Kidney (tissue), 14 donors: ENCODE measurements around the gene F2RL3. TPM values are rescaled to one million over a fixed set of nuclear protein-coding genes. Genes with fewer than 3 reads are reported as not detected.

ENCODE experiments used
- DNase-seq, 5 donors: peaks; one replicate each; pipeline ENCODE4 v3.0.0-alpha.2; 2013 to 2020
- FAIRE-seq: peaks from 2 replicates; lab custom pipeline; 2012; peaks lifted over from hg19 to GRCh38; lab: Jason Lieb, UNC
- H3K27ac ChIP-seq, 2 donors: one replicate each; pipeline ENCODE4 v1.7.0; 2013; ENCODE audit warnings: low read depth in 2 of 2, low read length in 2 of 2, inconsistent platforms in 1 of 2
- H3K27me3 ChIP-seq: one replicate; pipeline ENCODE4 v1.7.1; 2013; ENCODE audit warnings: low read length, inconsistent platforms; ENCODE audit not compliant: control insufficient read depth, insufficient read depth
- H3K36me3 ChIP-seq, 3 donors: one replicate each; pipeline versions ENCODE4 v1.7.0 to v1.7.1; 2013; ENCODE audit warnings: low read length in 3 of 3, control low read depth in 1 of 3, inconsistent platforms in 1 of 3; ENCODE audit not compliant: insufficient read depth in 3 of 3, control insufficient read depth in 2 of 3
- H3K4me1 ChIP-seq, 3 donors: one replicate each; pipeline versions ENCODE4 v1.7.0 to v1.7.1; 2013; ENCODE audit warnings: low read length in 3 of 3, inconsistent platforms in 1 of 3, low read depth in 1 of 3; ENCODE audit not compliant: control insufficient read depth in 2 of 3, insufficient read depth in 2 of 3
- H3K4me3 ChIP-seq, 3 donors: one replicate each; pipeline versions ENCODE4 v1.7.0 to v1.8.1; 2013; ENCODE audit warnings: low read length in 3 of 3, control low read depth in 1 of 3, inconsistent platforms in 1 of 3
- H3K9ac ChIP-seq, 3 donors: one replicate each; pipeline versions ENCODE4 v1.7.0 to v1.7.1; 2013; ENCODE audit warnings: low read length in 3 of 3, control low read depth in 1 of 3, inconsistent platforms in 1 of 3
- H3K9me3 ChIP-seq, 3 donors: one replicate each; pipeline versions ENCODE4 v1.7.0 to v1.7.1; 2013; ENCODE audit warnings: low read length in 3 of 3, control low read depth in 1 of 3, inconsistent platforms in 1 of 3; ENCODE audit not compliant: control insufficient read depth in 2 of 3, insufficient read depth in 1 of 3
- CTCF ChIP-seq: IDR thresholded peaks from 3 replicates; pipeline ENCODE4 v1.5.1; 2012; ENCODE audit warnings: mild to moderate bottlenecking, moderate library complexity, borderline replicate concordance; ENCODE audit not compliant: insufficient read depth; ENCODE audit errors: extremely low read depth
- intact Hi-C: fragments of 100-400 bp; cut with DNase I; formaldehyde crosslinking; loops from one replicate; pipeline ENCODE4 v1.11.1; 2022
- polyA plus RNA-seq: library from polyadenylated mRNA; stranded (reverse); fragments of 350-450 nt; fragmentation: Illumina TruSeq; extraction: RNeasy Lipid Tissue Mini Kit (QIAGEN cat#74804); gene quantifications from one replicate; pipeline ENCODE4 v1.2.3, GENCODE V29; 2014; ENCODE audit warnings: low read depth, low replicate concordance; ENCODE audit not compliant: insufficient read depth
- total RNA-seq: library from RNA; stranded (reverse); fragmentation: NEBNext Ultra II Directional; extraction: Animal tissue kit (Norgen Biotek cat#: 25700); gene quantifications from one replicate; pipeline ENCODE4 v1.2.1, GENCODE V29; 2021
- donor health status: control.
- donor health status: control.
- donor health status: control.
- donor health status: control.
- donor health status: control.
- donor health status: DM: yes; HTN: yes; CAD: no.
- donor health status: Normal renal cell carcinoma (clear cell type).

F2RL3 gene
- total and polyA plus RNA-seq, 2 donors from 2014 or later = 1.4 to 3.2 TPM

GRCh38 chr19:16880884-16881554 is 7.8 kb upstream of the F2RL3 start:
- DNase-seq (no peak), FAIRE-seq (no peak)
- Histone ChIP-seq H3K9ac (no peak overlapping the region), H3K27ac (no peak overlapping the region), H3K4me3 (no peak overlapping the region), H3K27me3 (no peaks in the 10 kb centered on the region), H3K9me3 (peaks cover 0 to 19% (median 0%) of the 10 kb centered on the region in 3 donors), H3K4me1 (no peaks in the 10 kb centered on the region), H3K36me3 (peaks cover 0 to 25% (median 7%) of the 10 kb centered on the region in 3 donors)
- no peak for TF ChIP-seq CTCF
- intact Hi-C loops = no loop called here

GRCh38 chr19:16882146-16882545 is 6.7 kb upstream of the F2RL3 start:
- intact Hi-C loops = no loop called here
- DNase-seq = no peak

GRCh38 chr19:16883522-16883921 is 5.3 kb upstream of the F2RL3 start:
- no peak overlapping the region for H3K4me3 ChIP-seq
- H3K36me3 ChIP-seq = peaks cover 0 to 4% (median 4%) of the 10 kb centered on the region in 3 donors
- no peak overlapping the region for H3K9ac ChIP-seq
- intact Hi-C loops = no loop called here
- peaks cover 0 to 19% (median 0%) of the 10 kb centered on the region in 3 donors for H3K9me3 ChIP-seq
- DNase-seq = no peak
- FAIRE-seq = no peak
- no peak overlapping the region for H3K27ac ChIP-seq
- H3K4me1 ChIP-seq = peaks cover 0 to 2% (median 0%) of the 10 kb centered on the region in 3 donors
- TF ChIP-seq CTCF = no peak
- no peaks in the 10 kb centered on the region for H3K27me3 ChIP-seq

More at GRCh38 chr19:16882146-16882545, 6.7 kb upstream of the F2RL3 start:
- Histone ChIP-seq H3K9ac (no peak overlapping the region), H3K4me1 (no peaks in the 10 kb centered on the region), H3K27me3 (no peaks in the 10 kb centered on the region), H3K4me3 (no peak overlapping the region), H3K36me3 (peaks cover 0 to 15% (median 4%) of the 10 kb centered on the region in 3 donors), H3K27ac (no peak overlapping the region), H3K9me3 (peaks cover 0 to 19% (median 0%) of the 10 kb centered on the region in 3 donors)
- no peak for TF ChIP-seq CTCF
- FAIRE-seq = no peak
